GM19043 (cell line): Measurements from ENCODE around the gene TBL1XR1.

Experiments used
- ATAC-seq: cut with Tn5 transposase; IDR thresholded peaks from one replicate; pipeline ENCODE4 v1.9.1; 2021; ENCODE audit warnings: low read depth; ENCODE audit not compliant: unreplicated experiment

The TBL1XR1 gene

GRCh38 chr3:177071496-177072156, 125.7 kb downstream of the TBL1XR1 start:
- ATAC-seq, result no peak

GRCh38 chr3:177069514-177070329, 127.6 kb downstream of the TBL1XR1 start:
- ATAC-seq, result no peak

- no peak for ATAC-seq
Observed at GRCh38 chr3:177068967-177069366, 128.3 kb downstream of the TBL1XR1 start.

GRCh38 chr3:177066068-177066467, 131.2 kb downstream of the TBL1XR1 start:
- no peak for ATAC-seq

- ATAC-seq, result no peak
Observed at GRCh38 chr3:177065285-177066033, 131.8 kb downstream of the TBL1XR1 start.

- no peak for ATAC-seq
Observed at GRCh38 chr3:177062052-177062732, 135.1 kb downstream of the TBL1XR1 start.

- no peak for ATAC-seq
Observed at GRCh38 chr3:177061369-177061768, 135.9 kb downstream of the TBL1XR1 start.

- no peak for ATAC-seq
Observed at GRCh38 chr3:177060492-177060891, 136.8 kb downstream of the TBL1XR1 start.

- ATAC-seq, result no peak
Observed at GRCh38 chr3:177058648-177059047, 138.6 kb downstream of the TBL1XR1 start.

GRCh38 chr3:177057768-177058167, 139.5 kb downstream of the TBL1XR1 start:
- peak; percentile 98 for ATAC-seq

GRCh38 chr3:177056927-177057326, 140.4 kb downstream of the TBL1XR1 start:
- no peak for ATAC-seq

GRCh38 chr3:177055605-177056571, 141.4 kb downstream of the TBL1XR1 start:
- no peak for ATAC-seq

GRCh38 chr3:177053107-177053506, 144.2 kb downstream of the TBL1XR1 start:
- ATAC-seq, result no peak

GRCh38 chr3:177051411-177051810, 145.9 kb downstream of the TBL1XR1 start:
- ATAC-seq, result no peak

GRCh38 chr3:177050501-177051237, 146.6 kb downstream of the TBL1XR1 start:
- ATAC-seq, result peak; percentile 73

- ATAC-seq, result no peak
Observed at GRCh38 chr3:177045767-177046166, 151.5 kb downstream of the TBL1XR1 start.

GRCh38 chr3:177045222-177045621, 152.1 kb downstream of the TBL1XR1 start:
- no peak for ATAC-seq

GRCh38 chr3:177041730-177042551, 155.3 kb downstream of the TBL1XR1 start:
- ATAC-seq, result peak; percentile 54
